IPS-15b (cell line): Measurements from ENCODE around the gene PNCK.

ENCODE experiments used
- H3K27me3 ChIP-seq: one replicate; pipeline ENCODE4 v1.6.1; 2013; ENCODE audit warnings: low read length; ENCODE audit not compliant: control insufficient read depth, insufficient read depth
- H3K36me3 ChIP-seq: one replicate; pipeline ENCODE4 v1.6.1; 2013; ENCODE audit warnings: low read length; ENCODE audit not compliant: control insufficient read depth, insufficient read depth
- H3K4me1 ChIP-seq: one replicate; pipeline ENCODE4 v1.6.1; 2013; ENCODE audit warnings: mild to moderate bottlenecking, low read length; ENCODE audit not compliant: control insufficient read depth, insufficient read depth
- H3K4me3 ChIP-seq: one replicate; pipeline ENCODE4 v1.5.1; 2013; ENCODE audit warnings: low read depth, low read length
- H3K9ac ChIP-seq: one replicate; pipeline ENCODE4 v1.6.1; 2013; ENCODE audit warnings: low read depth, mild to moderate bottlenecking, low read length
- H3K9me3 ChIP-seq: one replicate; pipeline ENCODE4 v1.6.1; 2013; ENCODE audit warnings: mild to moderate bottlenecking, low read length; ENCODE audit not compliant: control insufficient read depth, insufficient read depth

Gene PNCK

DNA sequence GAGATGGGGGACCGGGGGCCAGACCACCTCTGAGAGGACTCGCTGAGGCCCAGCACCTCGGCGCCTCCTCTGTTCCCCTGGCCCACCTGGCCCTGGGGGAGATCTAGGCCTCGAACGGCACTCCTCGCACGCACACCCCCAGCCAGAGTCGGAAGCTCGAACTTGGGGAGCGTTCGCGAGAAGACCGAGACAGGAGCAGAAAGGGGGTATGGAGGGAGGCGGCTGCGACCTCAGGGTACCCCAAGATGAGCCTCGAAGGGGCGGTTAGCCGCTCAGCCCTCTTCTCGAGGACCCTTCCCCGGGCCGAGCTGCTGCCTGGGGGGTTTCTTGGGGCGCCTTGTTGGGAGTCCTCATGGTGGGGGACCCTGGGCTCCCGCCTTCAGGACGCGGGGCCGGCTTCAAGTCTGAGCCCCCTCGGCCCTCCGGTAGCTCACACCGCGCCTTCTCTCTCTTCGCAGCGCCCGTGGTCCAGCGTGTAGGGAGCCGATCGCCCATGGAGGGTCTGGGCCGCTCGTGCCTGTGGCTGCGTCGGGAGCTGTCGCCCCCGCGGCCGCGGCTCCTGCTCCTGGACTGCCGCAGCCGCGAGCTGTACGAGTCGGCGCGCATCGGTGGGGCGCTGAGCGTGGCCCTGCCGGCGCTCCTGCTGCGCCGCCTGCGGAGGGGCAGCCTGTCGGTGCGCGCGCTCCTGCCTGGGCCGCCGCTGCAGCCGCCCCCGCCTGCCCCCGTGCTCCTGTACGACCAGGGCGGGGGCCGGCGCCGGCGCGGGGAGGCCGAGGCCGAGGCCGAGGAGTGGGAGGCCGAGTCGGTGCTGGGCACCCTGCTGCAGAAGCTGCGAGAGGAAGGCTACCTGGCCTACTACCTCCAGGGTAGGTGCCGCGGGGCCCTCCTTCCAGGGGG, 25.9 kb downstream of the PNCK start:
- Histone ChIP-seq H3K9me3 (no peaks in the 10 kb centered on the region), H3K9ac (no peak overlapping the region), H3K27me3 (peaks cover 57% of the 10 kb centered on the region), H3K36me3 (no peaks in the 10 kb centered on the region), H3K4me1 (no peaks in the 10 kb centered on the region), H3K4me3 (peak overlapping the region; percentile 13)

GRCh38 chrX:153646620-153647373, 26.8 kb downstream of the PNCK start, which contains the start of gene DUSP9:
TSS of gene DUSP9 (plus strand) at chrX:153647203. CDS start at chrX:153647954, 751 bp downstream.
- no peak within 1 kb of the TSS for H3K9ac ChIP-seq
- no peaks in the 10 kb centered on the region for H3K36me3 ChIP-seq
- peaks cover 59% of the 10 kb centered on the region for H3K27me3 ChIP-seq
- no peaks in the 10 kb centered on the region for H3K9me3 ChIP-seq
- no peaks in the 10 kb centered on the region for H3K4me1 ChIP-seq
- peak within 1 kb of the TSS; percentile 13 for H3K4me3 ChIP-seq

GRCh38 chrX:153645921-153646488, 27.6 kb downstream of the PNCK start:
- no peaks in the 10 kb centered on the region for H3K4me1 ChIP-seq

GRCh38 chrX:153645151-153645550, 28.5 kb downstream of the PNCK start:
- H3K9ac ChIP-seq, result no peak overlapping the region
- H3K36me3 ChIP-seq, result no peaks in the 10 kb centered on the region
- no peaks in the 10 kb centered on the region for H3K9me3 ChIP-seq
- H3K27me3 ChIP-seq, result peaks cover 72% of the 10 kb centered on the region
- H3K4me3 ChIP-seq, result no peak overlapping the region
- no peaks in the 10 kb centered on the region for H3K4me1 ChIP-seq

More at GRCh38 chrX:153645921-153646488, 27.6 kb downstream of the PNCK start:
- no peak overlapping the region for H3K4me3 ChIP-seq
- H3K9ac ChIP-seq, result no peak overlapping the region
- peaks cover 66% of the 10 kb centered on the region for H3K27me3 ChIP-seq
- no peaks in the 10 kb centered on the region for H3K9me3 ChIP-seq
- H3K36me3 ChIP-seq, result no peaks in the 10 kb centered on the region

GRCh38 chrX:153644356-153645125, 29.1 kb downstream of the PNCK start:
- H3K4me1 ChIP-seq, result no peaks in the 10 kb centered on the region
- H3K4me3 ChIP-seq, result peak overlapping the region; percentile 32
- H3K27me3 ChIP-seq, result peaks cover 72% of the 10 kb centered on the region
- H3K9ac ChIP-seq, result no peak overlapping the region
- H3K36me3 ChIP-seq, result no peaks in the 10 kb centered on the region
- H3K9me3 ChIP-seq, result no peaks in the 10 kb centered on the region

- no peak overlapping the region for H3K9ac ChIP-seq
- no peaks in the 10 kb centered on the region for H3K4me1 ChIP-seq
- H3K36me3 ChIP-seq, result no peaks in the 10 kb centered on the region
- H3K4me3 ChIP-seq, result peak overlapping the region; percentile 41
- peaks cover 65% of the 10 kb centered on the region for H3K27me3 ChIP-seq
- H3K9me3 ChIP-seq, result no peaks in the 10 kb centered on the region
These were observed 29.9 kb downstream of the PNCK start for GRCh38 chrX:153643431-153644351.

GRCh38 chrX:153642655-153643430, 30.8 kb downstream of the PNCK start:
- no peaks in the 10 kb centered on the region for H3K4me1 ChIP-seq
- H3K9ac ChIP-seq, result no peak overlapping the region

GRCh38 chrX:153642051-153642654, 31.5 kb downstream of the PNCK start:
- H3K4me1 ChIP-seq, result no peaks in the 10 kb centered on the region

More at GRCh38 chrX:153642655-153643430, 30.8 kb downstream of the PNCK start:
- Histone ChIP-seq H3K4me3 (peak overlapping the region; percentile 41), H3K9me3 (no peaks in the 10 kb centered on the region), H3K27me3 (peaks cover 59% of the 10 kb centered on the region), H3K36me3 (no peaks in the 10 kb centered on the region)

DNA sequence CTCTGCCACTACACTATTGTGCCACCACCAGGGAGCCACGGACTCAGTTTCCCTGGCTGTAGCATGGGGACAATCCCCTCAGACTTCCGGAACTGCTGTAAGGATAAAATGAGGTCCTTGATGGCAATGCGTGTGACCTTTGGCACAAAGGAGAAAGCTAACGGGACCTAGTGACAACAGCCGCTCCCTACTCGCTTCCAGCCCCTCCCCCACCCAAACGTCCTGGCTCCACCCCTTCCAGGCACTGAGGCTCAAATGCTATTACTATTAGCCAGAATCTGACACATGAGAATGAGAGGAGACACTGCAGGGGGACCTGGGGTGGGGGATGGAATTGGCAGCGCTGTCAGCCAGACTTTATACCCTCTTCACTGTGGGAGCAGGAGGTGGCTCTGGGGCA, 32.0 kb downstream of the PNCK start:
- Histone ChIP-seq H3K4me1 (no peaks in the 10 kb centered on the region), H3K9me3 (no peaks in the 10 kb centered on the region), H3K9ac (no peak overlapping the region), H3K27me3 (peaks cover 51% of the 10 kb centered on the region), H3K4me3 (no peak overlapping the region), H3K36me3 (no peaks in the 10 kb centered on the region)

More at GRCh38 chrX:153642051-153642654, 31.5 kb downstream of the PNCK start:
- Histone ChIP-seq H3K36me3 (no peaks in the 10 kb centered on the region), H3K9ac (no peak overlapping the region), H3K27me3 (peaks cover 53% of the 10 kb centered on the region), H3K4me3 (no peak overlapping the region), H3K9me3 (no peaks in the 10 kb centered on the region)
